HepG2 (cell line): ENCODE data around the gene MED1. TPM values are rescaled to one million over a fixed set of nuclear protein-coding genes. Genes with fewer than 3 reads are reported as not detected.

ENCODE experiments used
- FOXJ3 ChIP-seq: sonication (generic); formaldehyde crosslinking; IDR thresholded peaks from 2 replicates; pipeline ENCODE4 v1.4.0; 2020; ENCODE audit warnings: missing genetic modification reagents, mild to moderate bottlenecking, borderline replicate concordance
- GZF1 ChIP-seq: sonication (generic); formaldehyde crosslinking; IDR thresholded peaks from 2 replicates; pipeline ENCODE4 v1.5.1; 2020; ENCODE audit warnings: mild to moderate bottlenecking, missing genetic modification reagents
- KLF15 ChIP-seq: sonication (generic); formaldehyde crosslinking; IDR thresholded peaks from 2 replicates; pipeline ENCODE4 v1.8.1; 2023; ENCODE audit warnings: borderline replicate concordance, mild to moderate bottlenecking, inconsistent platforms, missing genetic modification reagents, mixed read lengths
- MTF2 ChIP-seq: sonication (generic); formaldehyde crosslinking; IDR thresholded peaks from 2 replicates; pipeline ENCODE4 v1.5.0; 2020; ENCODE audit warnings: missing genetic modification reagents, borderline replicate concordance
- PLRG1 ChIP-seq: fragments of 450-650 bp; conservative IDR thresholded peaks from 2 replicates; pipeline ENCODE4 v1.6.1; 2016
- POLR2AphosphoS2 ChIP-seq: IDR thresholded peaks from 2 replicates; pipeline ENCODE4 v1.6.1; 2011; ENCODE audit warnings: low read depth, low read length, improper control_type of control experiment
- RARG ChIP-seq: sonication (generic); formaldehyde crosslinking; IDR thresholded peaks from 2 replicates; pipeline ENCODE4 v1.4.0; 2020; ENCODE audit warnings: low read depth, mild to moderate bottlenecking, missing genetic modification reagents
- SCMH1 ChIP-seq: sonication (generic); formaldehyde crosslinking; IDR thresholded peaks from 2 replicates; pipeline ENCODE4 v1.9.0; 2021; ENCODE audit warnings: missing genetic modification reagents, mild to moderate bottlenecking, borderline replicate concordance
- TAF1 ChIP-seq: sonication (generic); formaldehyde crosslinking; IDR thresholded peaks from 2 replicates; pipeline ENCODE4 v1.4.0; 2020; ENCODE audit warnings: missing genetic modification reagents
- TOE1 ChIP-seq: sonication (generic); formaldehyde crosslinking; IDR thresholded peaks from 2 replicates; pipeline ENCODE4 v1.4.0; 2020; ENCODE audit warnings: mild to moderate bottlenecking, missing genetic modification reagents
- ZBTB3 ChIP-seq: sonication (generic); formaldehyde crosslinking; IDR thresholded peaks from 2 replicates; pipeline ENCODE4 v1.4.0; 2020; ENCODE audit warnings: low read depth, mild to moderate bottlenecking, moderate library complexity, missing genetic modification reagents, borderline replicate concordance
- ZFY ChIP-seq: sonication (generic); formaldehyde crosslinking; IDR thresholded peaks from 2 replicates; pipeline ENCODE4 v1.4.0; 2020; ENCODE audit warnings: missing genetic modification reagents
- ZNF431 ChIP-seq: sonication (generic); formaldehyde crosslinking; IDR thresholded peaks from 2 replicates; pipeline ENCODE4 v1.9.0; 2022; ENCODE audit warnings: missing genetic modification reagents, low read depth, mild to moderate bottlenecking, borderline replicate concordance
- polyA plus RNA-seq, 8 experiments: library from polyadenylated mRNA; depleted of rRNA in 3 of 8; stranded (reverse) in 7 of 8; unstranded in 1 of 8; fragments of >200 nt; fragmentation: Illumina TruSeq in 4 of 8; extraction: Trizol in 4 of 8; gene quantifications; 2 replicates each; pipeline versions ENCODE4 v1.2.1 to v1.2.3, GENCODE V29; 2011 to 2016; ENCODE audit warnings: low read depth in 4 of 8, missing spikeins in 1 of 8, mixed read lengths in 1 of 8; ENCODE audit not compliant: insufficient read depth in 1 of 8
- total RNA-seq, 5 experiments: library from RNA; depleted of rRNA; stranded (reverse); fragments of >200 nt; fragmentation: Illumina TruSeq; extraction: Trizol; gene quantifications; 2 replicates each; pipeline ENCODE4 v1.2.3, GENCODE V29; 2016; ENCODE audit warnings: low read depth in 1 of 5
- TF ChIP-seq, protein P1 (sequence below): fragments of 450-650 bp; IDR thresholded peaks from 2 replicates; pipeline ENCODE4 v1.6.1; 2017; ENCODE audit warnings: mild to moderate bottlenecking
- TF ChIP-seq, protein P2 (sequence below): sonication (generic); formaldehyde crosslinking; IDR thresholded peaks from 2 replicates; pipeline ENCODE4 v1.4.0; 2020; ENCODE audit warnings: missing genetic modification reagents, mild to moderate bottlenecking, borderline replicate concordance
- TF ChIP-seq, protein P3 (sequence below): sonication (generic); formaldehyde crosslinking; IDR thresholded peaks from 2 replicates; pipeline ENCODE4 v1.8.0; 2022; ENCODE audit warnings: missing genetic modification reagents, mild to moderate bottlenecking, borderline replicate concordance
- TF ChIP-seq, protein P4 (sequence below): IDR thresholded peaks from 2 replicates; pipeline ENCODE4 v1.6.1; 2012; ENCODE audit warnings: low read depth, low read length, improper control_type of control experiment
- TF ChIP-seq, protein P5 (sequence below): IDR thresholded peaks from 2 replicates; pipeline ENCODE4 v1.6.1; 2018; ENCODE audit warnings: missing genetic modification reagents

The MED1 gene
- total and polyA plus RNA-seq, 2 of the 13 experiments (the other 11 are each of a cell fraction or from before 2014, with no cell fraction given), result 37.5 to 40.1 TPM

DNA sequence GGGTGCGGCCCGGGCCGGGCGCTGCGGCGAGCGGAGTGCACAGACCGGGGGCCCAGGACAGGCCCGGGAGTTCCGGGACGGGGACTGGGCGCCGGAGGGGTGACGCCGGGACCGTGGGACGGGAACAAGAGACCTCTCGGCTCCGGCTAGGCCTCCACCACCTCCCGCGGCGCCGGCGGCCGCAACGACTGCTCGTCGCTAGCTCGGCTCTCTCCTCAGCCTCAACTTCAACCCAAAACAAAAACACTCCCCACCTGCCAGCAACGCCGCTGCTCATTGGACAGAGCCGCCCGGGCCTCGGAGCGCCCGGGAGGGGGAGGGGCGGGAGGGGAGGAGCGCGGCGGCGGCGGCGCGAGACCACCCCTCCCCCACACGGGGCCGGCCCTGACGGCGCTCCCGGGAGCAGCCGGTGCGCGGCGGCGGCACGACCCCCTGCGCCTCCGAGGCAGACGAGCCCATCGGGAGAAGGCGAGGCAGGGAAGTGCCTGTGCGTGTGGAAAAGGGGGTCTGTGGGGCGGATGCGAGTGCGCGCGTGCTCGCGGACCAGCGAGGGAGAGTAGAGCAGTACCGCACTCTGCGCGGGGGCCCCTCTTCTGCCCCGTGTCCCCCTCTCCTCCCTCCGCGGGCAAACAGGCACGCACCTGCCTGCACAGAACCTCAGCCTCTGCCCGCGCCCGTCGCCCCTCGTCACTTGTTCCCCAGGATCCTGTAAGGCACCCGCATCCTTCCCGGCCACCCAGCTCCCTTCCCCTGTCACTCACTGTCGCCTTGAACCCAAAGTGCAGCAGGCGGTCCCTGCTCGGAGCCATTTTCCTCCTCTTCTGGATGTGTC is 49.4 kb downstream of the MED1 start, which contains the start of gene FBXL20 (continued):
- no peak for TF ChIP-seq TOE1 (CRISPR knock-in tag)
- TF ChIP-seq, protein P1, sequence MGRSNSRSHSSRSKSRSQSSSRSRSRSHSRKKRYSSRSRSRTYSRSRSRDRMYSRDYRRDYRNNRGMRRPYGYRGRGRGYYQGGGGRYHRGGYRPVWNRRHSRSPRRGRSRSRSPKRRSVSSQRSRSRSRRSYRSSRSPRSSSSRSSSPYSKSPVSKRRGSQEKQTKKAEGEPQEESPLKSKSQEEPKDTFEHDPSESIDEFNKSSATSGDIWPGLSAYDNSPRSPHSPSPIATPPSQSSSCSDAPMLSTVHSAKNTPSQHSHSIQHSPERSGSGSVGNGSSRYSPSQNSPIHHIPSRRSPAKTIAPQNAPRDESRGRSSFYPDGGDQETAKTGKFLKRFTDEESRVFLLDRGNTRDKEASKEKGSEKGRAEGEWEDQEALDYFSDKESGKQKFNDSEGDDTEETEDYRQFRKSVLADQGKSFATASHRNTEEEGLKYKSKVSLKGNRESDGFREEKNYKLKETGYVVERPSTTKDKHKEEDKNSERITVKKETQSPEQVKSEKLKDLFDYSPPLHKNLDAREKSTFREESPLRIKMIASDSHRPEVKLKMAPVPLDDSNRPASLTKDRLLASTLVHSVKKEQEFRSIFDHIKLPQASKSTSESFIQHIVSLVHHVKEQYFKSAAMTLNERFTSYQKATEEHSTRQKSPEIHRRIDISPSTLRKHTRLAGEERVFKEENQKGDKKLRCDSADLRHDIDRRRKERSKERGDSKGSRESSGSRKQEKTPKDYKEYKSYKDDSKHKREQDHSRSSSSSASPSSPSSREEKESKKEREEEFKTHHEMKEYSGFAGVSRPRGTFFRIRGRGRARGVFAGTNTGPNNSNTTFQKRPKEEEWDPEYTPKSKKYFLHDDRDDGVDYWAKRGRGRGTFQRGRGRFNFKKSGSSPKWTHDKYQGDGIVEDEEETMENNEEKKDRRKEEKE, result no peak
- TF ChIP-seq, protein P2, sequence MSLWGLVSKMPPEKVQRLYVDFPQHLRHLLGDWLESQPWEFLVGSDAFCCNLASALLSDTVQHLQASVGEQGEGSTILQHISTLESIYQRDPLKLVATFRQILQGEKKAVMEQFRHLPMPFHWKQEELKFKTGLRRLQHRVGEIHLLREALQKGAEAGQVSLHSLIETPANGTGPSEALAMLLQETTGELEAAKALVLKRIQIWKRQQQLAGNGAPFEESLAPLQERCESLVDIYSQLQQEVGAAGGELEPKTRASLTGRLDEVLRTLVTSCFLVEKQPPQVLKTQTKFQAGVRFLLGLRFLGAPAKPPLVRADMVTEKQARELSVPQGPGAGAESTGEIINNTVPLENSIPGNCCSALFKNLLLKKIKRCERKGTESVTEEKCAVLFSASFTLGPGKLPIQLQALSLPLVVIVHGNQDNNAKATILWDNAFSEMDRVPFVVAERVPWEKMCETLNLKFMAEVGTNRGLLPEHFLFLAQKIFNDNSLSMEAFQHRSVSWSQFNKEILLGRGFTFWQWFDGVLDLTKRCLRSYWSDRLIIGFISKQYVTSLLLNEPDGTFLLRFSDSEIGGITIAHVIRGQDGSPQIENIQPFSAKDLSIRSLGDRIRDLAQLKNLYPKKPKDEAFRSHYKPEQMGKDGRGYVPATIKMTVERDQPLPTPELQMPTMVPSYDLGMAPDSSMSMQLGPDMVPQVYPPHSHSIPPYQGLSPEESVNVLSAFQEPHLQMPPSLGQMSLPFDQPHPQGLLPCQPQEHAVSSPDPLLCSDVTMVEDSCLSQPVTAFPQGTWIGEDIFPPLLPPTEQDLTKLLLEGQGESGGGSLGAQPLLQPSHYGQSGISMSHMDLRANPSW (CRISPR knock-in tag), result no peak
- no peak; the same call in 1 of the 2 replicates for TF ChIP-seq MTF2 (CRISPR knock-in tag)
- TF ChIP-seq PLRG1, result no peak
- TF ChIP-seq, protein P3, sequence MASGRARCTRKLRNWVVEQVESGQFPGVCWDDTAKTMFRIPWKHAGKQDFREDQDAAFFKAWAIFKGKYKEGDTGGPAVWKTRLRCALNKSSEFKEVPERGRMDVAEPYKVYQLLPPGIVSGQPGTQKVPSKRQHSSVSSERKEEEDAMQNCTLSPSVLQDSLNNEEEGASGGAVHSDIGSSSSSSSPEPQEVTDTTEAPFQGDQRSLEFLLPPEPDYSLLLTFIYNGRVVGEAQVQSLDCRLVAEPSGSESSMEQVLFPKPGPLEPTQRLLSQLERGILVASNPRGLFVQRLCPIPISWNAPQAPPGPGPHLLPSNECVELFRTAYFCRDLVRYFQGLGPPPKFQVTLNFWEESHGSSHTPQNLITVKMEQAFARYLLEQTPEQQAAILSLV (CRISPR knock-in tag), result no peak
- TF ChIP-seq POLR2AphosphoS2, result no peak
- TF ChIP-seq ZBTB3 (CRISPR knock-in tag), result no peak
- no peak for TF ChIP-seq SCMH1 (CRISPR knock-in tag)
- TF ChIP-seq, protein P4, sequence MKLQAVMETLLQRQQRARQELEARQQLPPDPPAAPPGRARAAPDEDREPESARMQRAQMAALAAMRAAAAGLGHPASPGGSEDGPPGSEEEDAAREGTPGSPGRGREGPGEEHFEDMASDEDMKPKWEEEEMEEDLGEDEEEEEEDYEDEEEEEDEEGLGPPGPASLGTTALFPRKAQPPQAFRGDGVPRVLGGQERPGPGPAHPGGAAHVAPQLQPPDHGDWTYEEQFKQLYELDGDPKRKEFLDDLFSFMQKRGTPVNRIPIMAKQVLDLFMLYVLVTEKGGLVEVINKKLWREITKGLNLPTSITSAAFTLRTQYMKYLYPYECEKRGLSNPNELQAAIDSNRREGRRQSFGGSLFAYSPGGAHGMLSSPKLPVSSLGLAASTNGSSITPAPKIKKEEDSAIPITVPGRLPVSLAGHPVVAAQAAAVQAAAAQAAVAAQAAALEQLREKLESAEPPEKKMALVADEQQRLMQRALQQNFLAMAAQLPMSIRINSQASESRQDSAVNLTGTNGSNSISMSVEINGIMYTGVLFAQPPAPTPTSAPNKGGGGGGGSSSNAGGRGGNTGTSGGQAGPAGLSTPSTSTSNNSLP, result no peak
- TF ChIP-seq, protein P5, sequence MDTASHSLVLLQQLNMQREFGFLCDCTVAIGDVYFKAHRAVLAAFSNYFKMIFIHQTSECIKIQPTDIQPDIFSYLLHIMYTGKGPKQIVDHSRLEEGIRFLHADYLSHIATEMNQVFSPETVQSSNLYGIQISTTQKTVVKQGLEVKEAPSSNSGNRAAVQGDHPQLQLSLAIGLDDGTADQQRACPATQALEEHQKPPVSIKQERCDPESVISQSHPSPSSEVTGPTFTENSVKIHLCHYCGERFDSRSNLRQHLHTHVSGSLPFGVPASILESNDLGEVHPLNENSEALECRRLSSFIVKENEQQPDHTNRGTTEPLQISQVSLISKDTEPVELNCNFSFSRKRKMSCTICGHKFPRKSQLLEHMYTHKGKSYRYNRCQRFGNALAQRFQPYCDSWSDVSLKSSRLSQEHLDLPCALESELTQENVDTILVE (CRISPR knock-in tag), result peak; percentile 98
- peak; percentile 91 for TF ChIP-seq ZFY
- TF ChIP-seq FOXJ3 (CRISPR knock-in tag), result no peak
- no peak; the same call in 1 of the 2 replicates for TF ChIP-seq GZF1
- TF ChIP-seq TAF1 (CRISPR knock-in tag), result peak; percentile 78
- TF ChIP-seq RARG, result no peak; the same call in 1 of the 2 replicates
- TF ChIP-seq ZNF431 (CRISPR knock-in tag), result no peak; the same call in 1 of the 2 replicates
- TF ChIP-seq KLF15 (CRISPR knock-in tag), result no peak; the same call in 1 of the 2 replicates
